ENCODE data around the gene HYAL3. TPM values are rescaled to one million over a fixed set of nuclear protein-coding genes. Genes with fewer than 3 reads are reported as not detected.
"Not testable (repeated sequence)": the region's sequence is repeated elsewhere in the genome, so short reads cannot be mapped to it uniquely, and the experiment has no call there.

The HYAL3 gene
- total RNA-seq, 1 experiment from 2014 or later = 6.9 TPM

GRCh38 chr3:50271314-50271936 lies 27.8 kb downstream of the HYAL3 start:
- no peak for DNase-seq (ENCODE audit: low read depth)

GRCh38 chr3:50270422-50271224 lies 28.6 kb downstream of the HYAL3 start:
- DNase-seq (ENCODE audit: low read depth) = peak; percentile 46

- DNase-seq (ENCODE audit: low read depth) = peak; percentile 51
These were observed 29.2 kb downstream of the HYAL3 start for GRCh38 chr3:50269977-50270413.

- no peak for DNase-seq (ENCODE audit: low read depth)
These were observed 29.7 kb downstream of the HYAL3 start for GRCh38 chr3:50269460-50269859.

- no peak for DNase-seq (ENCODE audit: low read depth)
These were observed 30.3 kb downstream of the HYAL3 start, which contains the start of gene SEMA3B for GRCh38 chr3:50268703-50269451. Gene SEMA3B (plus strand): TSS chr3:50269147. CDS start chr3:50269241, 94 bp downstream.

- DNase-seq (ENCODE audit: low read depth) = no peak
These were observed 30.9 kb downstream of the HYAL3 start for GRCh38 chr3:50268276-50268675.

- DNase-seq (ENCODE audit: low read depth) = no peak
These were observed 31.8 kb downstream of the HYAL3 start for GRCh38 chr3:50267280-50267913.

GRCh38 chr3:50266836-50267235 lies 32.4 kb downstream of the HYAL3 start:
- no peak for DNase-seq (ENCODE audit: low read depth)

- DNase-seq (ENCODE audit: low read depth) = no peak
These were observed 33.2 kb downstream of the HYAL3 start for GRCh38 chr3:50266017-50266416.

GRCh38 chr3:50265571-50265970 lies 33.6 kb downstream of the HYAL3 start:
- DNase-seq (ENCODE audit: low read depth) = no peak

- no peak for DNase-seq (ENCODE audit: low read depth)
These were observed 34.2 kb downstream of the HYAL3 start for GRCh38 chr3:50264964-50265485.

GRCh38 chr3:50264383-50264963 lies 34.7 kb downstream of the HYAL3 start:
- DNase-seq (ENCODE audit: low read depth) = peak; percentile 78

- DNase-seq (ENCODE audit: low read depth) = no peak
These were observed 35.5 kb downstream of the HYAL3 start for GRCh38 chr3:50263478-50264382.

- DNase-seq (ENCODE audit: low read depth) = no peak
These were observed 36.4 kb downstream of the HYAL3 start for GRCh38 chr3:50262778-50263177.

GRCh38 chr3:50262200-50262599 lies 37.0 kb downstream of the HYAL3 start:
- not testable (repeated sequence) for DNase-seq (ENCODE audit: low read depth)

- no peak for DNase-seq (ENCODE audit: low read depth)
These were observed 37.7 kb downstream of the HYAL3 start for GRCh38 chr3:50261505-50261904.

- no peak for DNase-seq (ENCODE audit: low read depth)
These were observed 38.2 kb downstream of the HYAL3 start for GRCh38 chr3:50260942-50261441.

GRCh38 chr3:50260027-50260941 lies 38.9 kb downstream of the HYAL3 start:
- DNase-seq (ENCODE audit: low read depth) = peak; percentile 85

All from LHCN-M2 (cell line).